ENCODE measurements around the gene MOB2. TPM values are rescaled to one million over a fixed set of nuclear protein-coding genes. Genes with fewer than 3 reads are reported as not detected.

Gene MOB2
- total RNA-seq, 1 experiment from 2014 or later = 18.0 TPM

DNA sequence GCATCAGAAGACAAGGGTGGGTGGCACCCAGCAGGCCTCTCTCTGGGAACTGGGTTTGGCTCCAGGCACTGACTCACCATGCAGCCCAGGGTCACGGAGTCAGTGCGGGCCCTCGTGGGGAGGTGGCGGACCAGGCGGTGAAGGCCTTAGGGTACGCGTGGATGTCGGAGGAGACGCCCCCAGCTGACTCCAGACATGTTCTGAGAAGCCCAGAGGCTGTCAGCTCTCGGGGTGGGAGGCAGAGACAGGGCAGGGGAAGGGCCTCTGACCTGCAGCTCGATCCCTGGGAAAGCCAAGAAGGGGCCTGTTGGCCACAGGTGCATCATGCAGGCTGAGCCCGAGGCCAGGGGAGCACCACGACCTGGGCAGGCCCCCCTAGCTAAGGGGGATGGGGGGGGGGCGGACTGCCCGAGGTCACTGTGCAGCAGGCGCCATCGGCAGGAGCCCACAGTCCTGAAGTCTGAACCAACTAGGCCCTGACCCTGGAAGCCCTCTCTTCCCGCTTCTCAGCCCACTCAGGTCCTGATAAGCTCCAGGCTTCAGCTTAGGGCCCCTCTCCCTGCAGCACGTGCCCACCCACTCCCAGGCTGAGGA, 18.0 kb downstream of the MOB2 start:
- DNase-seq (ENCODE audit: low read depth) = no peak
- in situ Hi-C loops (cut with HindIII; ENCODE audit: low pct_unique_long_range_greater_than_20kb, low sequenced_read_pairs) = no loop called here

DNA sequence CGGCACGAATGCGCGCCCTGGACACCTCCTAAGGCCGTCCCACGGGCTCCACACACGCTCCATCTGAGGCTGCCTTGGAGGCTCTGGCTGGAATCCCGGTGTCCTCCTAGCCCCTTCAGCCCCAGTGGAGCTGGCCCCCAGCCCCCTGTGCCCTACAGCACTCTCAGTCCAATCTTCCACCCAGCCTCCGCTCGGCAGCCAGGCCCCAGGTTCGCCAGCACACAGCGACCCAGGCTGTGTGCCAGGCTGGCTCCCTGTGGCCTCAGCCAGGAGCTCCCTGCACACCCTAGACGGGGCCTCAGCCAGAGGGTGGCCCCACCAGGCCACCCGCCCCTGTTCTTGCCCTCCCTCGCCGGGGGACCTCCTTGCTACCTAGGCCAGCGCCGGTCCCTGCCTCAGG, 18.6 kb downstream of the MOB2 start:
- in situ Hi-C loops (cut with HindIII; ENCODE audit: low pct_unique_long_range_greater_than_20kb, low sequenced_read_pairs) = no loop called here
- no peak for DNase-seq (ENCODE audit: low read depth)

DNA sequence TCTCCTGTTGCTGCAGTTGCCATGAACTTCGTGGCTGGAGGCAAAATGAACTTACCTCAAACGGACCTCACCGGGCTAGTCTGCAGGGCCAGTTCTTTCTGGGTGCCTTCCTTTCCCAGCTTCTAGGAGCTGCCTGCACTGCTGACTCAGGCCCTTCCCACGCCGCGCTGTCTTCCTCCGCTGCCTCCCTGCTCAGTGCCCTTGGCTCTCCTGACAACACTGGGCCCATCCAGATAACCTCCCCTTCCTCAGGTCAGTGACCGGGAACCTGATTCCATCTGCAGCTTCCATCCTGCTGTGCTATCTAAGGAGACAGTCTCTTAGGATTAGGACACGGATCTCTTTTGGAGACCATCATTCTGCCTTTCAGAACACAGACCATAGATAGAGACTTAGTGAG, 19.3 kb downstream of the MOB2 start:
- in situ Hi-C loops (cut with HindIII; ENCODE audit: low pct_unique_long_range_greater_than_20kb, low sequenced_read_pairs) = no loop called here

DNA sequence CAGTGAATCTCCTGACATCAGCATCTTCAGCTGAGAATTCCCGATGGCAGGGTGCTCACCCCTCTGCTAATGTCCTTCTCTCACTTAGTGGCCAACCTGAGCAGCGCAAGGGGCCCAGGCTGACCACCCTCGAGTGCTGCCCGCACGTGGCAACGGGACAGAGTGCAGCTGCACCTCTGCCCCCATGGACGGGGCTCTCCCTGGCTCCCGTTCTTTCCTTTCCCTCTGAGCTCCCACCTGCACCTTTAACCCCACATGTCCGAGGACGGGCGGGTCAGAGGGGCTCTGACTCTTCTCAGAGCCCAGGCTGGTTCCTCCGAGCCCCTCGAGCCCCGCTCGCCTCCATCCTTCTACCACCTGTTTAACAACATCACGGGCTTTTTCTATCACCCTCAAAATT, 19.8 kb downstream of the MOB2 start:
- DNase-seq (ENCODE audit: low read depth) = no peak
- in situ Hi-C loops (cut with HindIII; ENCODE audit: low pct_unique_long_range_greater_than_20kb, low sequenced_read_pairs) = no loop called here

More for the DNA sequence above, 19.3 kb downstream of the MOB2 start:
- DNase-seq (ENCODE audit: low read depth) = no peak

DNA sequence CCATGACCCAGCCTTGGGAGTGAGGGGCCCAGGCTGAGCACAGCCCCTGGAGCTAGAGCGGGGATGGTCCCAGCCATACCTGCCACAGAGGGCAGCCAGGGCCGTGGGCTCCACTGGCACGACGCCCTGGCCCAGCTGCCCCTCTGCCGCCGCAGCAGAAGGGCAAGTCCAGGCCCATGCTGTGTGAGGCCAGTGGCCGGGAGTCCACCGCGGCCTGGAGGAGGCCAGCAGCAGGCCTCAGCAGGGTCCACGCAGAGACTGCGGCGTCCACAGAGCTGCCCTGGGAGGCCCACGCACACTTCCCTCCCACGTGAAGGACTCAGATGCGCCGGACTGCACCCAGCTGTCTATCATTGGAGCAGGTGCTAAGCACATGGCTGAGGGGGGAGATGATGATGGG, 23.5 kb downstream of the MOB2 start:
- in situ Hi-C loops (cut with HindIII; ENCODE audit: low pct_unique_long_range_greater_than_20kb, low sequenced_read_pairs) = no loop called here
- DNase-seq (ENCODE audit: low read depth) = no peak

DNA sequence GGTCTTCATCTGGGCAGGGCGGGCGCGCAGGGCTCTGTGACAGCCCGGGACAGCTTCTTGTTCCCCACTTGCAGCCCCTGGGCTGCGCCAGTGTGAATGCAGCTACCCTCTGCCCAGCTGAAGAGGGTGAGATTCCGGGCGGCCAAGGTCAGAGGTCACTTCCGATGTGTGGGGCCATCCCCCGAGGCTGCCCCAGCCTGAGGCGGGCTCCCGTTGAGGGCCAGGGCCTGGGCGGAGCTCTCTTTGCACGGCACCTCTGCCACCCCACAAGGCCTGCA, 23.9 kb downstream of the MOB2 start:
- no peak for DNase-seq (ENCODE audit: low read depth)
- in situ Hi-C loops (cut with HindIII; ENCODE audit: low pct_unique_long_range_greater_than_20kb, low sequenced_read_pairs) = no loop called here

DNA sequence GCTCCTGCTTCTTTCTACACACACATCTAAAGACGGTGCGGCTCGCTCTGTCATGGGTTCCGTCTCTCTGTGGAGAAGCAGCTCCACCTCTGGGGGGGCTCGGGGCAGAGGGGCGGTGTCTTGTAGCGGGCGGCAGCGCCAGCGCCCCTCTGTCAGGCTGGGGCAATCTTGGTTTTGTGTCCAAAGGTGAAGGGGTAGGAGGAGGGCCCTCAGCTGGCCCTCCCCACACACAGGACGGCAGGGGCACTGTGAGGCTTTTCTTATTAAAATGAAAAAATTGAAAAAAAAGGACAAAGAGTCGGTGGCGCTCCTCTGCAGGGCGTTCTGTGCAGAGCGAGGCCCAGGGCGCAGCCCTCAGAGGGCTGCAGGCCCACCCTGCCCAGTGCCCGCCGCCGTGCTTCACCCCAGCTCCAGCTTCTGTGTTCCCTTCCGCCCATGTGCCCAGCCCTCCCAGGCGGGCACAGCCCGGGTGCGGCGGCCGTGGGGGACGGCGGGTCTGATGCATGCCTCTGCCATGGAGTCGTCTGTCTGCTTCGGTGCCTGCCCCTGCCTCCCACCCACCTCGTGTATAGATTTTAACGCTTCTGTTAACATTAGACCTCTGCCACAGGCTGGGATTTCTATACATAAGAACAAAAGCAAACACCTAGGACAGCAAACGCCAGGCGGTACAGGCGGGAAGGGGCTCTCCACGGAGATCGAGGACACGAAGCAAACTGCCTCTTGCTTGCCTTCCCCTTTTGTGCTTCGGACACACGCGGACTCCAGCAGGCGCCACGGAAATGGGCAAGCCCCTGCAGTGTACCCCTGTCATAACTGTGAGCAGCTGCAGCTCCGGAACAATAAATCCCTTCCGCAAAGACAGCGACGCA, 24.5 kb downstream of the MOB2 start:
- in situ Hi-C loops (cut with HindIII; ENCODE audit: low pct_unique_long_range_greater_than_20kb, low sequenced_read_pairs) = no loop called here
- no peak for DNase-seq (ENCODE audit: low read depth)

DNA sequence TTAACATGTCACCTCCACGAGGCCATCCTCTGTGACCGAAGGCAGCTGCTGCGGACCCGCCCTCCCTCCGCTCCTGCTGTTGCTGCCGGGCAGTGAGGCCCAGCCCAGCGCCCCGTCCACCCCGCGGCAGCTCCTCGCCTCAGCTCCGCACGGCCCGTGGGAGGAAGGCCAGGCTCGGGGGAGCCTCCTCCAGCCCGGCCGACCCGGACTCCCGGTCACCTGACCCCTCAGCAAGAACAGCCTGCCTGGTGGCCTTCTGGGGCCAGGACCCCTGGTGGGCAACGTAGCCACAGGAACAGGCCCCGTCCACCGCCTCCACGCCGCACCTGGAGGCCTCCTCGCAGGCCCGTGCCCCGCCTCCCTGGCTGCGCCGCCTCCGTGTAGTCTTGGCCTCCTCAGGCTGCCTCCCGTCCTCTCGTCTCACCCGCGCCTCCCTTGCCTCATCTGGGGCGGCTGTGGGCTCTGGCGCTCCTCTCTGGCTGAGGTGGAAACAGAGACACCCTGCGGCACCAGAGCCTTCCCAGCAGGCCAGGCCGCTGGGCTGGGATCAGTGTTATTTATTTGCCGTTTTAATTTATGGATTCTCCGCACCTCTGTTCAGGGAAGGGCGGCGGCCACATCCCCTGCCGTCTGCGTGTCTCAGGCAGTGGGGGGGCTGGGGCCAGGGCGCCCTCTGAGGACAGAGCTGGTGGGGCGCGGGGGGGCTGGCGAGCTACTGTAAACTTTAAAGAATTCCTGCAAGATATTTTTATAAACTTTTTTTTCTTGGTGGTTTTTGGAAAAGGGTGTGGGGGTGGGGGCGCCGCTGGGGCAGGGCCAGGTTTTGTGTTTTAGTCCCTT, 25.4 kb downstream of the MOB2 start:
- in situ Hi-C loops (cut with HindIII; ENCODE audit: low pct_unique_long_range_greater_than_20kb, low sequenced_read_pairs) = no loop called here
- DNase-seq (ENCODE audit: low read depth) = no peak

DNA sequence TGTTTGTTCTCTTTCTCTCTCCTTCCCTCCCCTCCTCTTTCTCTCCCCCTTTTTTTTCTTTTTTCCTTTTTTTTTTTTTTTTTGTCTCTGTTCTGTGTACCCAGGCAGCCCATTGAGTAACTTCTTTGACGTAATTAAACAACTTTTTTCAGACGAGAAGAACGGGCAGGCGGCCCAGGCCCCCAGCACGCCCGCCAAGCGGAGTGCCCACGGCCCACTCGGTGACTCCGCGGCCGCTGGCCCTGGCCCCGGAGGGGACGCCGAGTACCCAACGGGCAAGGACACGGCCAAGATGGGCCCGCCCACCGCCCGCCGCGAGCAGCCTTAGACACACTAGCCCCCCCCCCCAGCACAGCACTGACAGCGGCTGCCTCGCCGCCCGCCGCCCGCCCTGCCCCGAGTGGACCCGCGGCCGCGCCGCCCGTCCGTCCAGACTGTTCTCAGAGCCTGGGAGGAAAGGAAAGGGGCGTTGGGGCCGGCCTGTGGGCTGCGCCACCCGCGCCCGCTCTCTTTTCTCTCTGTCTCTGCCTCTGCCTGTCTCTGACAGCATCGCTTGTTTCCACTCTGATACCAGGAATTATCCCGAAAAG, 26.1 kb downstream of the MOB2 start:
- no peak for DNase-seq (ENCODE audit: low read depth)
- in situ Hi-C loops (cut with HindIII; ENCODE audit: low pct_unique_long_range_greater_than_20kb, low sequenced_read_pairs) = no loop called here

DNA sequence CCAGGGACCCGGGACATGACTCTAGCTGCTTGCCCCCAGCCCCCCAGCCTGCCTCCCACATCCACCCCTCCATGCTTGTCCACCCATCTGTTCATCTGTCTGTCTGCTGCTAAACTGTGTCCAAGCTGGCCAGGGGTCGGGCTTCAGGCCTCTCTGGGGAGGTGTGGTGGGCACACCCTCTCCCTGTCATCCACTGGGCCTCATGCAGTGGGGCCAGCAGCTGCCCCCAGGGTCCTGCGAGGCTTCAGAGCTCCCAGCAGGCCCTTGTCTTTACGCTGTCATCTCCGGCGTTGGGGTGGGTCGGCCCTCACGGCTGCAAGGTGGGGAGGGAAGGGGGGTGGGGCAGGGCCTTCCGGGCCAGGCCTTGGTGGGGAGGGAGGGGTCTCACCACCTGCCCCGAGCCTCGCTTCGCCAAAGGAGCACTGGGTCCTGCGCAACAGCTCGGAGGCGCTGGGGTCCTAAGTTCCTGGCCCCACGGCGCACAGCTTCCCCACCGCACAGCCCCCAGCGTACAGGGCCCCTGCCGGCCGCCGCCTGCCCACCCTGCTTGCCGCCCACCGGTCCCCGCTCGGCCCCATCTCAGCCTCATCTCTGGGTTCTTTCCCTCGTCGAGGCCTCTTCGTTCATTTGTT, 26.7 kb downstream of the MOB2 start:
- no peak for DNase-seq (ENCODE audit: low read depth)
- in situ Hi-C loops (cut with HindIII; ENCODE audit: low pct_unique_long_range_greater_than_20kb, low sequenced_read_pairs) = no loop called here

DNA sequence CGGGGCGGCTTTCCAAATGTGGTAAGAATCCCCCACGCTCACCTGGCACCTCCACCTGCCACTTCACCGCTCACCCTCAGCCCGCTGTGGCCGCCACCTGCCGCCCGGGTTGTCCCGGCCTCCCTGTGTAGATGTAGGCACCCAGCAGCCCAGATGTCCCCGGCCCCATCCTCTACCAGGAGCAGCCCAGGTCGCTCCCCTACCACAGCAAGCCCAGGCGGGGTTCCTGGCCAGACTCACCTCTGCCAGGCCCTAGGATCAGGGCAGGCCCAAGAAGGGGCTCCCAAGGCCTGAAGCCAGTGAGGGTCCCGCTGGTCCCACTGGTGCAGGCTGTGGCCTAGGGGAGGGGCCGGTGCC, 27.4 kb downstream of the MOB2 start:
- no peak for DNase-seq (ENCODE audit: low read depth)
- in situ Hi-C loops (cut with HindIII; ENCODE audit: low pct_unique_long_range_greater_than_20kb, low sequenced_read_pairs) = no loop called here

DNA sequence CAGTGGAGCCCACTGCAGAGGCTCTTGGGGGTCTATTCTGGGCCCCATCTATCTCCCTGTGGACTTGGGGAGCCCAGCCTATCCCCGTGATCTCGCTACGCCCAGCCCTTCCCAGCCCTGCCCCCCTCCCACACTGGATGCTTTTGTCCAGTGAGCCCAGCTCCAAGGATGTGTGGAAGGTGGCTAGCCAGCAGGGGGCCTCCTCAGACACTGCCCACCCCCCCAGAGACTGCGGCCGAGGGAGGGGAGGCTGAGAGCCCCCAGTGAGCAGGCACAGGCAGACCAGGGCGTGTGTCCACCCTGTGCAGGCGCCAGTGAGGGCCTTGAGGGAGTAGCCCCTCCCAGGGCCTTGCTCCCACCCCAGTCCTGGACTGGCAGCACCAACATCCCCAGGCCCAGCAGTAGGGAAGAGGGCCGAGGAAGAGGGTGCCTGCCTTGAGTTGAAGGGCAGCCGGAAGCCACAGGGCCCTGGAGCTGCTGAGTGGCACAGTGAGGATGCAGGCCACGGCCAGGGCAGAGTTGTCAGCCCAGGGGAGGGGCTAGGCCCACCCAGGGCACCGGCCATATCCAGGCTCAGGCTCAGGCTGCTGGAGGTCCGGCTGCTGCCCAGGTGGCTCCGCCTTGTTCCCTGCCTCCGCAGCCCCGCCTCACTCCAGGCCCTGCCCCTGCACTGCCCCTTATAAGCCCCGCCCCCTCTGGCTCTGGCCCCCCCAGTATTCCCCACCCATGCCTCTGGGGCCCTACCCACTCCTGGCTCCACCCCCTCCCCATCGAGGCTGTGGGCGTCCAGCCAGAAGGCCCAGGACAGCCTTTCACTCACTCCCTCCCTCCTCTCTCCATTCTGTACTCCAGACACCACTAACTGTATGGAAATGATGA, 28.0 kb downstream of the MOB2 start:
- peak; percentile 14 for DNase-seq (ENCODE audit: low read depth)

DNA sequence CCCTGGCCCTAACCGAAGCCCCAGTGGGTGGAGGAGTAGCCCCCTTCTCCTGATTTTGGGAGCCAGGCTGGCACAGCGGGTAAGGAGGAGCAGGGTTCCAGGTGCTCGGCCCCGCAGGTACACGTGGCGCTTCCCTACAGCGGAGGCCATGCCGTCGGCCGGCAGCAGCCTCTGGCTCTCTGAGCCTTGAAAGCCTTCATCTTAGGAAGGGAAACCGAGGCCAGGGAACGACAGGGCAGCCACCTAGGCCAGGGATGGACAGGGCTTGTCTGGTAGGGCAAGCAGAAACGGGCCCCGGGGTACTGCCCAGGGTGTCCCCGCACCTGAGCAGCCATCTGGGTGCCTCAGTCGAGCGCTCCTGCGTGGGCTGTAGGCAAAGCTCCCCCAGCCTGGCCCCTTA, 28.7 kb downstream of the MOB2 start:
- in situ Hi-C loops (cut with HindIII; ENCODE audit: low pct_unique_long_range_greater_than_20kb, low sequenced_read_pairs) = no loop called here
- no peak for DNase-seq (ENCODE audit: low read depth)

More for the DNA sequence above, 28.0 kb downstream of the MOB2 start:
- in situ Hi-C loops (cut with HindIII; ENCODE audit: low pct_unique_long_range_greater_than_20kb, low sequenced_read_pairs) = no loop called here

DNA sequence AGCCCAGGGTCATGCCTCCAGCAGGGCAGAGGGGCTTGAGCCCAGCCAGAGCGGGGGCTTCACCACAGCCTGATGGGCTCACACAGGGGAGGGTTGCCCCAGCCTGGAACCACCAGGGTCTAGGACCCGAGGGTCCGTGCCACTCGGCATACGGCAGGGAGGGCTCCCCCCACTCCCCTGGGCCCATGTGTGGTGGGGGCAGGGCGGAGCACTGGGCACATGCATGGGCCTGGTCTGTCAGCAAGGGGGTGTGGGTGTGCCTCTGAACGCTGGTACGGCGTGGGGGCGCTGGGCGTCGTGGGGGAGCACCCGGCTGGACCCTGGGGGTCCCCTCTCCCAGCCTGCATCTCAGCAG, 29.3 kb downstream of the MOB2 start:
- in situ Hi-C loops (cut with HindIII; ENCODE audit: low pct_unique_long_range_greater_than_20kb, low sequenced_read_pairs) = no loop called here
- no peak for DNase-seq (ENCODE audit: low read depth)

DNA sequence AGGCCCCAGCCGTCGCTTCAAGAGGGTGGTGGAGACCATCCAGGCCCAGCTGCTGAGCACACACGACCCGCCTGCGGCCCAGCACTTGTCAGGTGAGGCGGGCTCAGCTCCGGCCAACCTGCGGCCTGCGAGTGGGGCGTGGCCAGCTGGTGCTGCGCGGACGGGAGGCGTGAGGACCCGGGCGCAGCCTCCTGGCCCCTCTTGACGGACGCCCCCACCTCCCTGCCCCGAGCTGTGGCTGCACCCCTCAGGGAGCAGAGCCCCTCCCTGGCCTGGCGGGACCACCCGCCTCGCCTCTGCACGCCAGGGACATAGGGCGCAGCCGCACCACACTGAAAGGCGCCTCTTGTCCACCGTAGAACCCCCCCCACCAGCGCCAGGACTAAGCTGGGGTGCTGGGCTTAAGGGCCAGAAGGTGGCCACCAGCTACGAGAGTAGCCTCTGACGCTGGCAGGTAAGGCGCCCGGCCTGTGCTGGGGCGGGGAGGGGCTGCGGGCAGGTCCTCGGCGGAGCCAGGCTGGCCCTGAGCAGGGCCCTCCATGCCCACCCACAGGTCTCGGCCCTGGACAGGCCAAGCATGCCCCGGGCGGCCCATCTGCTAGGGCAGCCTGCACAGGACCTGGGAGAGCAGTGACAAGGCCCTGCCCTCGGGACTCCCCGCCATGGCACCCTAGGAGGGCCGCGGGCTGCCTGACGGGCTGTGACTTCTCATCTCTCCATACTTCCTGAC, 29.8 kb downstream of the MOB2 start:
- in situ Hi-C loops (cut with HindIII; ENCODE audit: low pct_unique_long_range_greater_than_20kb, low sequenced_read_pairs) = no loop called here
- DNase-seq (ENCODE audit: low read depth) = no peak

DNA sequence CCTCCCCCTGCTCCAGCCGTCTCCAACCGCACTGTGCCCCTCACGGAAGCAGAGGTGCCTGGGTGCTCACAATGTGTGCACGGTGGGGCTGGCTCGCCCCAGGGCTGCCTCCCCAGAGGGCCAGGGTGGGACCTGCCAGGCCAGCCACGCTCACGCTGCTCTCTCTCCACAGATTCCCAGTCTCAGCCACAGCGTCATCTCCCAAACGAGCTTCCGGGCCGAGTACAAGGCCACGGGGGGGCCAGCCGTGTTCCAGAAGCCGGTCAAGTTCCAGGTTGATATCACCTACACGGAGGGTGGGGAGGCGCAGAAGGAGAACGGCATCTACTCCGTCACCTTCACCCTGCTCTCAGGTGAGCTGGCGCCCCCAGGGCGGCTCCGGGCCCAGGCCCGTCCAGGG, 30.4 kb downstream of the MOB2 start:
- no peak for DNase-seq (ENCODE audit: low read depth)
- in situ Hi-C loops (cut with HindIII; ENCODE audit: low pct_unique_long_range_greater_than_20kb, low sequenced_read_pairs) = no loop called here

DNA sequence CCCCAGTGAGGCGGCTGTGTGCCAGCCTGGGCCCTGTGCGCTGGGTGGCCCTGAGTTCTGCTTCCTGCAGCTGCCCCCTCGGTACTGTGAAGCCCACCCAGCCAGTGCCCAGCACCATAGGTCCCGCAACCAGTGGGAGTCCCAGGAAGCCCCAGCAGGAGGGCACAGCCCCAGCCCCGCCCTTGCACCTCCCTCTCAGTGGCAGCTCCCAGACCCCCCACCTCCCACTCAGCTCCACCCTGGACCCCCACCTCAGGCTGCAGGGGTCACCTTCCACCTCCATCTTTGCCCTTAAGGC, 30.9 kb downstream of the MOB2 start:
- in situ Hi-C loops (cut with HindIII; ENCODE audit: low pct_unique_long_range_greater_than_20kb, low sequenced_read_pairs) = no loop called here
- DNase-seq (ENCODE audit: low read depth) = no peak

Data from Caki2 (cell line).